Left kidney (tissue), 8 donors: Measurements from ENCODE around the gene CRIP2. TPM values are rescaled to one million over a fixed set of nuclear protein-coding genes. Genes with fewer than 3 reads are reported as not detected.

ENCODE experiments used
- DNase-seq: peaks from one replicate; pipeline ENCODE4 v3.0.0-alpha.2; 2013
- long read RNA-seq, 8 donors: transcript quantifications; one replicate each; lab custom pipeline, GENCODE V29; 2026
- polyA plus RNA-seq: library from polyadenylated mRNA; unstranded; fragments of 120-200 nt; gene quantifications from one replicate; pipeline ENCODE4 v1.2.1, GENCODE V29; 2013; ENCODE audit not compliant: insufficient read length

CRIP2 gene, protein sequence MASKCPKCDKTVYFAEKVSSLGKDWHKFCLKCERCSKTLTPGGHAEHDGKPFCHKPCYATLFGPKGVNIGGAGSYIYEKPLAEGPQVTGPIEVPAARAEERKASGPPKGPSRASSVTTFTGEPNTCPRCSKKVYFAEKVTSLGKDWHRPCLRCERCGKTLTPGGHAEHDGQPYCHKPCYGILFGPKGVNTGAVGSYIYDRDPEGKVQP
- polyA plus RNA-seq, result 87.4 TPM
- long read RNA-seq, donor 1, transcript CRIP2-201 (8 exons, 1,857 nt), result major isoform, 103 of 145 reads
- long read RNA-seq, donor 1, transcript CRIP2-204 (7 exons, 1,373 nt), result minor isoform, 6 of 145 reads
- long read RNA-seq, donor 1, partial matches to known transcripts, result 33 of 145 reads
- long read RNA-seq, donor 1, other reads (novel, unspliced or antisense), result 0 of 145 reads
- long read RNA-seq, donor 2, transcript CRIP2-201 (8 exons, 1,857 nt), result major isoform, 61 of 74 reads
- long read RNA-seq, donor 2, partial matches to known transcripts, result 5 of 74 reads
- long read RNA-seq, donor 2, other reads (novel, unspliced or antisense), result 0 of 74 reads
- long read RNA-seq, donor 3, transcript CRIP2-201 (8 exons, 1,857 nt), result major isoform, 55 of 62 reads
- long read RNA-seq, donor 3, partial matches to known transcripts, result 0 of 62 reads
- long read RNA-seq, donor 3, other reads (novel, unspliced or antisense), result 0 of 62 reads
- long read RNA-seq, donor 4, partial matches to known transcripts, result 0 of 3 reads
- long read RNA-seq, donor 4, other reads (novel, unspliced or antisense), result 0 of 3 reads
- long read RNA-seq, donor 5, transcript CRIP2-201 (8 exons, 1,857 nt), result major isoform, 134 of 185 reads
- long read RNA-seq, donor 5, partial matches to known transcripts, result 36 of 185 reads
- long read RNA-seq, donor 5, other reads (novel, unspliced or antisense), result 5 of 185 reads
- long read RNA-seq, donor 6, transcript CRIP2-201 (8 exons, 1,857 nt), result major isoform, 84 of 150 reads
- long read RNA-seq, donor 6, partial matches to known transcripts, result 60 of 150 reads
- long read RNA-seq, donor 6, other reads (novel, unspliced or antisense), result 0 of 150 reads
- long read RNA-seq, donor 7, transcript CRIP2-201 (8 exons, 1,857 nt), result major isoform, 93 of 109 reads
- long read RNA-seq, donor 7, partial matches to known transcripts, result 7 of 109 reads
- long read RNA-seq, donor 7, other reads (novel, unspliced or antisense), result 0 of 109 reads
- long read RNA-seq, donor 8, transcript CRIP2-201 (8 exons, 1,857 nt), result major isoform, 19 of 21 reads
- long read RNA-seq, donor 8, partial matches to known transcripts, result 0 of 21 reads
- long read RNA-seq, donor 8, other reads (novel, unspliced or antisense), result 0 of 21 reads

DNA sequence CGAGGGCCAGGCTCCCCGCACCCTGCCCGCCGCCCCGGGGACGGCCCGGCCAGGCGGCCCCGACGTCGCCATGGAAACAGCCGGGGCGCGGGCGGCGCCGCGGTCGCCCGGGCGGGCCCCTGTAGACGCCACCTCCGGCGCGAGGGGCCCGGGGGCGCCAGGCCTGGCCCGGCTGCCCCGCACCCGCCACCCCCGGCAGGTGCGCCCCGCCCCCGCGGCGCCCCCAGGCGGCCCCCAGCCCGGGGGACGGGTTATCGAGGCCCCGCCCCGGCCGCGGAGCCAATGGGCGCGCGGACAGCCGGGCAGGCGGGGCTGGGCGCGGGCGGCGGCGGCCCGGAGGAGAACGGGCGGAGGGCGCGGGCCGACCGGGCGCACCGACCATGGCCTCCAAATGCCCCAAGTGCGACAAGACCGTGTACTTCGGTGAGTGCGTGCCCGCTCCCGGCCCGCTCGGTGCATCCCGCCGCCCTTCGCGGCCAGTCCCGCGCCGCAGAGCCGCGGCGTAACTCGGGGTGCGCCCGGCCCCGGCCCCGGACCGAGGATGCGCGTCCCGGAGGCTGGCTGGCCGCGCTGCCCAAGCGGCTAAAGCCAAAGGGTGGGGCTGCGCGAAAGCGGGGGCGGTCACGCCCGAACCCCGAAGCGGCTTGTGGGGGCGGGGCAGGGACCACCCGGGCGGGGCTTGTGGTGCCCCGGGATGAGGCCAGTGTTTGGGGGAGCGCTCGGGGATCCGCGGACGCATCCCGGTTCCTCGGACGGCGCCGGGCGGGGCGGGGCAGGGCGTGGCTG lies at the start of gene CRIP2:
TSS of gene CRIP2 (plus strand) at position 339 of the 786 bp plus-strand sequence. CDS start at position 381, 42 bp downstream.
- DNase-seq, result peak; percentile 45

DNA sequence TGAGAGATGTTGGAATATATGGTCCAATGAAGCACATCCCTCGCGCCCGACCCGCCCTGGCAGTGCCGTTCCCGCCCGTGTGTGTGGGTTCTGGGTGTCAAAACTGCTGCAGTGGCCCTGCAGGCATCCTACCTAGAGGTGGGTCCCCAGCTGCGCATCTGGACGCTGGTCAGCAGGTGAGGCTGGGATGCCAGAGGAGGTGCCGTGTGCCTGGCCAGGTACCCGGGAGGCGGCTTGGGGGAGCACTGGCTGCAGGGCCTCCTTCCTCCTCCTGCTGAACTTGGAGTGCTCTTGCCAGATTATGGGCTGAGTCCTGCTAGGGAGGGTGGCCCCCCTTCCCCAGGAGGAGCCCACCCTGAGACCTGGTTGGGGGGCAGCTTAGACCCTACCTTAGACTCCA lies 49.8 kb upstream of the CRIP2 start:
- no peak for DNase-seq

DNA sequence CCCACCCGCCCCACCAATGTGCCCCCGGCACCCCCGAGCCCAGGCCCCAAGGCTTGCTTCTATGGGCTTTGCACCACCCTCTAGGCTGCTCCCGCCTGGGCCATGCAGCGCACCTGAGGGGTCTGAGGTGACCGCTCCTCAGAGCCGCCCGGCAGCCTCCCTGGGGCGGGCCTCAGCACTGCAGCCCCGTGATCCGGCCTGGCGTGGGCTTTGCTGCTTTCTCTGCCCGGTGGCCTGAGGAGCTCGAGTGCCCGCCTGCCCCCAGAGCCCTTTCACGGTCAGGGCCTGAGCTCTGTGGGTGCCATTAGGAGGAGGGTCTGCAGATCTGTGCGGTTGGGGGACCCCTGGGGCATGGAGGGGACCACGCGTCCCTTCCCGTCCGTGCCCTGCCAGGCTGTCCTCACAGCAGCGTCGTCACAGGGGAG lies 48.8 kb upstream of the CRIP2 start:
- no peak for DNase-seq

DNA sequence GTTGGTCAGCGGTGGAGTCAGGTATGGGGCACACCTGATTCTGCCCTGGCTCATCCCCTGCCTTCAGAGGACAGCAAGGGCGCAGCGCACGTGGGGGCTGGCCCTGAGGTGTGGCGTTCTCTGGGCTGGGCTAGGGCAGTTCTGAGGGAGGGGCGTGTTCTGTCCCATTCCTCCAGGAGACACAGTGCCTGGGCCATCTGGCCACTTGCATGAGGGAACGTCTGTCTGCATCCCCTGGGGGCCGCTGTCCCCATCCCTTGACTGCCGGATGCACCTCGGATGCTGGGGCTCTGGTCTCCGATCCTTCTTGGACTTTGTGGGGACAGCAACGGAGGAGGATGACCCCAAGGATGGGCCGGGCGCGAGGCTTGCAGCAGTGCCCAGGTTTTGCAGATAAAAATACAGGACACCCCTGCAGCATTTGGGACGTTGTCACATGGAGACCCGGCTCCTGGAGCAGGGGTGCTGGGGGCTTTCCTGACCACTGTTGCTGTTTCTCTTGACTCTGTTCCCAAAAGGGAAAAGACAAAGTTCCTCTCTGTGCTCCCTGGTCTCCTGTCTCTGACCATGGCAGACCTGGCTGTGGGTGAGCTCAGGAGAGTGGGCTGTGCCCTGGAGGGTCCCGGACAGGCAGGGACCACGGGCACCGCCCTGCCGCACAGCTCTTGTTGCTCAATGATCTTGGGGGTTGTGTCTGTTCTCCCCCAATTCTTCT lies 48.0 kb upstream of the CRIP2 start:
- no peak for DNase-seq

DNA sequence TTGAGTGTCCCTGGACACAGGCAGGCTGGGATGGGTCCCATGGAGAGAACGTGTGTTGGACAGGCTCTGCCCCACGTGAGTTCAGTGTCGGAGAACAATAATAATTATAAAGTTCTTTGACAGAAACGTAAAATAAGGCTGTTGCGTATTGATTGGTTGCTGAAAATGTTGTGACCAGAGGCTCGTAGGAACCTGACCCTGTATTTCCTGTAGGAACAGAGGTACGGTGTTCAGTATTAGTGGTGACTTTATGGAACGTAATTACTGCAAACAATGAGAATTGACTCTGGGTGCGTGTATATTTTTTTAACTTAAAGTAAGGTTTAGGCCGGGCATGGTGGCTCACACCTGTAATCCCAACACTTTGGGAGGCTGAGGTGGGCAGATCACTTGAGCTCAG lies 47.2 kb upstream of the CRIP2 start:
- no peak for DNase-seq

DNA sequence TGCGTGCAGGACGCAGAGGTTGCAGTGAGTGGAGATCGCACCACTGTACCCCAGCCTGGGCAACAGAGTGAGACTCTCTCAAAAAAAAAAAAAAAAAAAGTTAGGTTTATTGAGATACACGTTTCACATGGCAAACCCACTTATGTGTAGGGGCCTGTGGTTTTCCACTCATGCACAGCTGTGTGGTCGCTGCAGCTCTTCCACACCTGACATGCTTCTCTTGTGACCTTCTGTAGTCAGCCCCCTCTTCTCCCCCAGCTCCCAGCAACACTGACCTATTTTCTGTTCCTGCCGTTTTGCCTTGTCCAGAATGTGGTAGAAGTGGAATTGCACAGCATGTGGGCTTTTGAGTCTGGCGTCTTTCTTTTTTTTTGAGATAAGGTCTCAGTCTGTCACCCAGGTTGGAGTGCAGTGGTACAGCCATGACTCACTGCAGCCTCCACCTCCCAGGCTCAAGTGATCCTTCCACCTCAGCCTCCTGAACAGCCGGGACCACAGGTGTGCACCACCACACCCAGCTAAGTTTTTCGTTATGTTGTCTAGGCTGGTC lies 46.6 kb upstream of the CRIP2 start:
- DNase-seq, result no peak

DNA sequence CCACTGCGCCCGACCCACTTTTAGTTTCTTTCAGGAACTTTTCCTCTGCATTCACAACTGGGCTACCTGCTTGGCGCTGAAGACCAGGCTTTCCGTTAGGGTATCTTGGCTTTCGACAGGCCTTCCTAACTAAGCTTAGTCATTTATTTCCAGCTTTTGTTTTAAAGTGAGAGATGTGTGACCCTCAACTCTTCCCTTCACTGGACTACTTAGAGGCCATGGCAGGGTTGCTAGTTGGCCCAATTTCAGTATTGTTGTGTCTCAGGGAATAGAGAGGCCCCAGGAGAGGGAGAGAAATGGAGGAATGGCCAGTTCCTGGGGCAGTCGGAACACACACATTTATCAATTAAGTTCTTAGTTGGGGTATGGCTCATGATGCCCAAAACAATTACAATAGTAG lies 44.6 kb upstream of the CRIP2 start:
- DNase-seq, result no peak

DNA sequence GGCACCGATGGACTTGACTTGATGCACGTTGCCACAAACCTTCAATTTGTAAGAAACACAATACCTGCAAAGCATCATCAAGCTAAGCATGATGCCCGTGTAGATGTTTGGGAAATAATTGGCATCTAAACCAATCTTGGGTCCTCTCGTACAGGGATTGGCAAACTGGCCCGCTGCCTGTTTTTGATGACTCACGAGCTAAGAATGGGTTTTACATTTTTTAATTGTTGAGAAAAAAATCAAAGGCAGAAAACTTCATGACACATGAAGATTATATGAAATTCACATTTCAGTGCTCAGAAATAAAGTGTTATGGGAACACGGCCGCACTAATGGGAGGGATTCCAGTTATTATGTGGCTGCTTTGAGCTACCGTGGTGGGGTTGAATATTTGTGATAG lies 44.1 kb upstream of the CRIP2 start:
- no peak for DNase-seq

DNA sequence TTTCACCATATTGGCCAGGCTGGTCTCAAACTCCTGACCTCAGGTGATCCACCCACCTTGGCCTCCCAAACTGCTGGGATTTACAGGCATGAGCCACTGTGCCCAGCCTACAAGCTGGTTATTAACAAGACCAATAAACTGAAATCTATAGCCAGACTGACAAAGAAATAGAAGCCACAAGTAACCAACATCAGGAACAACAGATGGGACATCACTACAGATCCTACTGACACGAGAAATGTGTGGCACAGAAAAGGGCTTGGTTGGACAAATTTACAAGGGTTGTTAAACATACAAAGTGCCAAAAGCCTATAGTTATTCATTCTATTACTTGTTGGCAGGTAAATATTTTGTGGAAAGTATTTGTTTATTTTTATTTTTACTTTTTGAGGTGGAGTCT lies 43.4 kb upstream of the CRIP2 start:
- DNase-seq, result no peak

DNA sequence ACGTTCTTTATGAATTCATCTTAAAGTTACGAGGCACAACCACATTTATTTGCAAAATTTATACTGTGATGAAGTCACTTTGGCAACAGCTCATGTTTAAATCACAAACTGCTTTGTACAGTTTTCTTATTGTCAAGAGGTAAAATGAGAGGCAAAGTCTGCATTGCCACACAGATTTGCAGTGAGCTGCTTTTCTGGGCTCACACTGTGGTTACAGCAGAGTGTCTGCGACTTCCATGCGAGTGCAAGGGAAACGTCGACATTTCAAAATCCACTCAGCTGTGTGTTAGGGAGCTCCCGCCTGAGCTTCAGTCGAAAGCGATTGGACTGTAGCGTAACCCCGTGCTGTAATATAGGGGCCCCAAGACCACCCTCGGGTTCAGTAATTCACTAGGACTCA lies 42.0 kb upstream of the CRIP2 start:
- DNase-seq, result no peak

DNA sequence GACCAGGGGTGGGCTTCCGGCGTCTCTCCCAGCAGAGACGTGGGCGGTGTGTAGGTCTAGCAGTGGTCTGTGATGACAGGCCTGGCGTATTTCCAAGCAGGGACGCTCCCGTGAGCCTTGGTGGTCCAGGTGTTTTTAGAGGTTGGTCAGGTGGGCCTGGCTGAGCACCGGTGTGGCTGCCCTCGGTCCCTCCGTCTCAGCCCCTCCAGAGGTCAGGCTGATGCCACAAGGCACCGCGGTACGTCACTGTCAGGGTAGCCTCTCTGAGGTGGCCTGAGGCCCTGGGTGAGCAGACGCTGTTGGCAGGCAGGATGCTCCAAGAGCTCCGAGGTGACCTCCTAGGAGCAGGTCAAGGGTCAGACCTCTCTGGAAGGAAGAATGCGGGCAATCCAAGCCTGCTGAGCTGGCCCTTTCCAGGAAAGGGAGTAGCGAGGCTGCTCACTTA lies 41.4 kb upstream of the CRIP2 start:
- DNase-seq, result no peak

DNA sequence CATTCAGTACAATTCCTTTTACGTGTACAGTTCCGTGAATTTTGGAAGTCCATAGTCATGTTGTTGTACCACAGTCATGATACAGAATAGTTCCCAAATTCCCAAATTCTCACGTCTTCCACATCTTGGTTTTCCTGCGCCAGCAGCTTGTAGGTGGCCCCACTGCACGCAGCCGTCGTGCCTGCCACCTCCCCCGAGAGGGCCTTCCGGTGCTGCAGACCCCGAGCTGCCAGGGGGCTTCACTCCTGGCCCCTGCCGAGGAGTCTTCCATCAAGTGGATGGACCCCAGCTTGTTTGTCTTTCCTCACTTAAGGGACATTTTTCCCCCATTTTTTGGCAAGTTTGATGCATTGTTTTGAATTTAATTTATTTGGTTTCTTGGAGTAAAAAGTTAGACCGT lies 38.2 kb upstream of the CRIP2 start:
- no peak for DNase-seq

DNA sequence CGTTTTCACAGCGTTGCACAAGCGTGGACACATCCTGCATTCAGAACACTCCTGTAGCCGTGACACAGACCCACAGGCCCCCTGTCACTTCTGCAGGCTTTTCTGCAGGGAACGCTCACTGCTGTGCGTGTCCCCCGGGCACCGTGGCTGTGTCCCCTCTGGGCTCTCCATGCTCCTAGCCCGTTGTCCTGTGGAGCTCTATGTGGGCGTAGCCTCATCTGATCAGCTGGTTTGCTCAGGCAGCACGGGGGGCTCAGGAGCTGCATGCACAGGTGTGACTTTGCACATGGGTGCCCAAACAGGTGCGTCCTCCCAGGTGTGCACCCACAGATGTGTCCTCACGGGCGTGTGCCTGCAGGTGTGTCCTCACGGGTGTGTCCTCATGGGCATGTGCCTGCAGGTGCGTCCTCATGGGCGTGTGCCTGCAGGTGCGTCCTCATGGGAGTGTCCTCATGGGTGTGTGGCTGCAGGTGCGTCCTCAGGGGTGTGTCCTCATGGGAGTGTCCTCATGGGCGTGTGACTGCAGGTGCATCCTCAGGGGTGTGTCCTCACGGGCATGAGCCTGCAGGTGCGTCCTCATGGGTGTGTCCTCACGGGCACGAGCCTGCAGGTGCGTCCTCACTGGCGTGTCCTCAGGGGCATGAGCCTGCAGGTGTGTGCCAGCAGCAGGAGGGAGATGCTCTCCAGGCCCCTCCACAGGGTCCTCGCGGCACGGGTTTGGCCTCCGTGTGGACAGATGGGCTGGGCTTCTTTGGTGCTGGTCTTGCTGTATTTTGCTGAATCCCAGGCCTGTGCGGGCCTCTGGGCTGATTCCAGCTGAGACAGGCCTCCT lies 37.5 kb upstream of the CRIP2 start:
- DNase-seq, result no peak

DNA sequence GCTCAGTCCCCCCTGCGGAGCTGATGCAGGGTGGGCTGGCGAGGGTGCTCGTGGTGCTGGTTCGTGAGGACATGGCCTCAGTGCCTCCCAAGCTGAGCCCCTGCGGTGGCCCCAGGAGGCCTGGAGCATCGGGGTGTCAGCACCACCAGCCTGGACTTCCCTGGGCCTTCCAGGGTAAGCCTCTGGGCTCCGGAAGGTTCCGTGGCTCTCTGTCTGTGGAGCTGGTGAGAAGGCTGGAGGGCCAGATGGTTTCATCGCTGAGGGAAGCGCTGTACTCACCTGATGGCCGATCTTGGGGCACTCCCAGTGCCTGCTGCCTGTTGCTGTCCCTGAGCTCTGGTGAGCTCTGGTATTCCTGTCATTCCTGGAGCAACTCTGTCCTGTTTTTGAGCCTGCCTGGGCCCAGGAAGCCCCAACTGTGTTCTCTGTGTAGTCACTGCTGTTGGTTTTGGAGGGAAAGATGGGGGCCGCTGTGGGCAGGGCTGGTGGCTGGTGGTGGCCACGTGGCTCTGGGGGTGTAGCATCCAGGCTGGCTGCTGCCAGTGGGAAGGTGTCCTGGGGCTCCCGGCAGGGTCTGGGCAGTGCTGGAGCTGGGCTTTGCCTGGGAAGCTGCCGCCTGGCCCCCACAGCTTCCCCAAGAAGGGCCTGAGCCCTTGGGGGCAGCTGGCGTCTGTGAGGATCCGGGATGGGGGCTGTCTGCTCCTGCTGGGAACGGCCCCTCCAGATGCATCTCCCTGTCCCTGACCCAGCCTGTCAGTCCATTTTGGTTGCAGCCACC lies 36.7 kb upstream of the CRIP2 start:
- DNase-seq, result no peak

DNA sequence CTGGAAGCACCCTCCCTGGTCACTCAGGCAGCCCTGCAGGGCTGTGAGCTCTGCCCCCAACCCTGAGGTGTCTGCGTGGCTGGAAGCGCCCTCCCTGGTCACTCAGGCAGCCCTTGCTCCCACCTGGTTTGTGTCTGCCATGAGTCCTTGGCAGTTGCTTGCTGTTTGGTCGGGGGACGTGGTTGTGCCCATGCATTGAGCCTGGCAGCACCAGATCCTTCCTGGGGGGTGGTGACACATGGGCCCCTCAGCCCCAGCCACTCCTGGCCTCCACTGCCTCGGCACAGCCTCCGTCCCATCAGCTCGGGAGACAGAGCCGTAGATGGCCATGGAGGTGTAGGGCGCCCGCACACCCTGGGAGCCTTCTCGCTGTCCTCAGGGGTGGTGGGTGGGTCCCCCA lies 35.4 kb upstream of the CRIP2 start:
- no peak for DNase-seq

DNA sequence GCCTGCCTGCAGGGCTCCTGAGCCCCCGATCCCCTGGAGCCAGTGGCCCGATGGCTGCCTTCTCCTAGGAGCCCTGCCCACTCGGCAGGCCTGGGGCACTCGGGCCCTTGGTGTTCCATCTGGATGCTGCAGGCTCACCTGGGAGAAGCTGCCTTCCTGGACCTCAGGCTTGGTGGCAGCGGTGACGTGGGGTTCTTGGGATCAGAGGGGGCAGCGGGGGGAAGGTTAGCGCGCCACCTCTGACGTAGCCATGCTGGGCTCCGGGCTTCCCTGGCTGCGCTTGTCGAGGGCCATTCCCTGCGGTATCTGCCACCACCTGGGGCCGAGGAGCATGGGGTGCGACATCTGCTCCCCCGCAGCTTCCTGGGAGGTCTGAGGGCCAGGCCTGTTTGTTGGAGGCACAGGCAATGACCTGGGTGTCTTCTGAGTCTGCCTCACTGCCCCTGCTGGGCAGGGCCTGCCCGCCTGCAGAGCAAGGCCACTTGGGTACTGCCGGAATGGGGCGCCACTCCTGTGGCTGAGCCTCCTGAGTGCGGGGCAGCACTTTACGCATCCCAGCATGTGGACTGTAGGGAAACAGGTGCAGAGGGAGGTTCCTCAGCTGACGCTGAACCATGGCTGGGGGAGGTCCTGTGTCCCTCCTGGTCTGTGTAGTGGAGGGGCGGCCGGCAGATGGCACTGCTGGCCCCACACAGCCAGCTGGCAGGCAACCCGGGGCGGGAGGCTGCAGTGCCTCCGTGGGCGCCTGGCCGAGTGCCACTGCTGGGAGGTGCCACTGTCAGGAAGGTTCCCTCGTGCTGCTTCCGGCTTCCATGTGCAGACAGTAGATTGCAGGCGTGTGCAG lies 34.7 kb upstream of the CRIP2 start:
- no peak for DNase-seq

DNA sequence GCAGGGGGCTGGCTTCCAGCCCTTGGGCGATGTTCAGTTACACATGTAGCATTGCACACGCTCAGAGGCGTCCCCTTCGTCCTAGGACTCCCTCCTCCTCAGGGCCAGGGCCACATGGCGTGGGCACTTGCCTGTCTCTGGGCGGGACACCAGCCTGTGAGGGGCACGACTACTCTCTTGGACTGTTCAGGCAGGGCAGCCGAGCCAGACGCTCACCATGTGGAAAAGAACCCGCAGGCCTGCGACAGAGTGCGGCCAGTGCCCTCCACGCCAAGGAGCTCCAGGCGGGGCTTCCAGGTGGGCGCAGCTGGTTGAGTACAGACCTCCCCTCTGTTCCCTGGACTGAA lies 34.1 kb upstream of the CRIP2 start:
- no peak for DNase-seq

DNA sequence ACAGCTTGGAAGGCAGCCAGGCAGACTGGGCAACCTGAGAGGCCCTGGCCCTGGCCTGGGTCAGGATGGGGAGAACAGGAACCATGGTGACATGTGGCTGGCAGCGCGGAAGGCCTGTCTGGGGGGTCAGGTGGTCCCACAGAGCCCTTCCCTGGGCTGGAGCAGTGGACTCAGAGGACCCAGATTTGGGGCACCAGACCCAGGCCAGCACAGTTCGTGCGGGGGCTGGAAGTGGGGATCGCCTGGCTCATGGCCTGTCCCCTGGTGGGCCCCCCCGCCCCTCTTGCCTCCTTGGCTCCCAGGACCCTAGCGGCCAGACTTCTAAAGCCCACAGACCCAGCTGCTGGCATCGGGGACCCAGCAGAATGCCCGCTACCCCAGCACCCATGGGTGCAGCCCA lies 33.6 kb upstream of the CRIP2 start:
- no peak for DNase-seq
